NCI-H460 (cell line): ENCODE measurements around the gene CACHD1. TPM values are rescaled to one million over a fixed set of nuclear protein-coding genes. Genes with fewer than 3 reads are reported as not detected.

ENCODE experiments used
- DNase-seq: peaks from one replicate; pipeline ENCODE4 v3.0.0-alpha.2; 2016; ENCODE audit warnings: low read depth; ENCODE audit errors: extremely low read depth
- total RNA-seq: library from RNA; depleted of rRNA; stranded (reverse); fragments of >200 nt; shearing (Covaris generic); gene quantifications from 2 replicates; pipeline ENCODE4 v1.2.3, GENCODE V29; 2014

CACHD1 gene
- total RNA-seq, 1 experiment from 2014 or later: 3.2 TPM

DNA sequence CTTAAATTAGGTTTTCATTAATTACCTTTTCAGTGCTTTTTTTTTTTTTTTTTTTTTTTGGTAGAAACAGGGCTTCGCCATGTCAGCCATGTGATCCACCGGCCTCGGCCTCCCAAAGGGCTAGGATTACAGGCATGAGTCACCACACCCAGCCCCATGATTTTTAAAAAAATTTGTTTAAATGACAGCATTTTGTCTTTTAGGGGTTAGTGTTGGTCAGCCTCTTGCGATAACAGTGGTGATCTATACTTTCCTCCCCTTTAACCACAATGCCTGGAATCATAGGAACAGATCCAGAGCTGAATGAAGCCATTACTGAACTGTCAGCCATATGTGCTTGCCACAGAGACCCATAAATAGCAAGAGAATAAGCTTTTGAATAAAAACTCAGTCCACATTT lies 73.9 kb downstream of the CACHD1 start:
- no peak for DNase-seq

- no peak for DNase-seq
These were observed 75.4 kb downstream of the CACHD1 start for GRCh38 chr1:64545118-64545843.

DNA sequence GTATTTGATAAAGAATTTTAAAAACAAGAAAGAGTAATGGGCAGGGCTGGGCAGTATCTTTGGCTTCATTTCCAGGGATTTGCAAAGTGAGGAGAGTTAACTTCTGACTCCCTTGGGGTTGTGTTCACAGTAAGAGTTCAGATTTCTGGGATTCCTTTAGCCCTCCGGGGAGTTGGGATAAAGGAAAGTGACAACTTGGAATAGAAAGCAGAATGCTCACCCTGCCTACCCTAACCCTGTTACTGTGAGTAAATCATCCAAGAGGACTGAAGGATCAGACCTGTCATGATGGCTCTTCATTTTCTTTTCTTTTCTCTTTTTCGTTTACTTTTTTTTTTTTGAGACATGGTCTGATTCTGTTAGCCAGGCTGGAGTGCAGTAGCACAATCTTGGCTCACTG lies 76.1 kb downstream of the CACHD1 start:
- DNase-seq: no peak

- DNase-seq: no peak
These were observed 79.7 kb downstream of the CACHD1 start for GRCh38 chr1:64549464-64550239.

DNA sequence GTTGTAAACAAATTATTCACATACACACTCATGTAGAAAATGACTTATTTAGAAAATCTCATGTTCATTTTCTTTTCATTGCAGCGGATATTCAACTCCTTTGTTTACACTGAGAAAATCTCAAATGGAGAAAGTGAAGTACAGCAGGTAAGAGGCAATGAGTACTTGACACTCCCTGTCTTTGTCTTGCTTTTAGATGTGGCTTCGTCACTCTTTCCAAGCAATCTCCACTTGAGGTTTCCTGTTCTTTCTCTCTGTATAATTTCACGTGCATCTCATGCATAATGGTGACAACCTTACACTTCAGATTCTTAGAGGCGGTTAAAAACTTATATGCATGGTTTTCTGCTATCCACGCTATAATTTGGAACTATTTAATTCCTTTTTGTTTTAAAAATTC lies 80.6 kb downstream of the CACHD1 start:
- no peak for DNase-seq

GRCh38 chr1:64550946-64551605 lies 81.1 kb downstream of the CACHD1 start:
- DNase-seq: no peak

DNA sequence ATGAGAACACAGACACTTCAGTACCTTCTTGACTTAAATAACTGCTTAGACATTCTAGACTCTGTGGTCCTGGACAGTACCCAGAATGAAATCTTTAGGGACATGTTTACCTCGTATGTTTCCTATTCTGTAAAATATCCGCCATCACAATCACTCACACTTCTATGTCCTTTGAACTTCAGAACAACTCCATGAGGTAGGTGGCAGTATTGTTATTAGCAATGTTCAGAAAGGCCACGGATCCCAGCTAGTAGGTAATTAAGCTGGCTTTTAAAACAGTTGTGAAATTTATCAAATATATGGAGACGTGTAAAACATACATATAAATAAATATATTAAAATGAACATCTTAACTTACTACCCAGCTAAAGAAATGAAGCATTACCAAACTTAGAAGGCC lies 83.4 kb downstream of the CACHD1 start:
- DNase-seq: no peak

DNA sequence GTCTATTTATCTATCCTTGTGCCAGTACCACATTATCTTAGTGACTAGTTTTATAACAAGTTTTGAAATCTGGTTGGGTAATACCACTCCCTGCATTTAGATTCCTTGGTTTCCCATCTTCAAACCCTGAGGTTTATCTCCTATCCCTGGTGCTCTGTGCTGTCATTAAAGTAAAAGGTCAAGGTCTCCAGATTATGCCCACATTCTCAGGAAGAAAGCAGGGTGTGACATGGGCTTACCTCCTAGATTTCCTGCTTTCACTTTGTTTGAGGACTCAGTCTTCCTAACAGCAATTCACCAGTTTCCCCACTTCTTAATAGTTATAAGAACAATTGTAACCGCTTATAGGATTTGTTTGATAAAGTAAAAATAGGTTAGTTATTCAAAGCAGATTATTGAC lies 86.0 kb downstream of the CACHD1 start:
- no peak for DNase-seq

GRCh38 chr1:64561993-64562392 lies 92.1 kb downstream of the CACHD1 start:
- DNase-seq: no peak

DNA sequence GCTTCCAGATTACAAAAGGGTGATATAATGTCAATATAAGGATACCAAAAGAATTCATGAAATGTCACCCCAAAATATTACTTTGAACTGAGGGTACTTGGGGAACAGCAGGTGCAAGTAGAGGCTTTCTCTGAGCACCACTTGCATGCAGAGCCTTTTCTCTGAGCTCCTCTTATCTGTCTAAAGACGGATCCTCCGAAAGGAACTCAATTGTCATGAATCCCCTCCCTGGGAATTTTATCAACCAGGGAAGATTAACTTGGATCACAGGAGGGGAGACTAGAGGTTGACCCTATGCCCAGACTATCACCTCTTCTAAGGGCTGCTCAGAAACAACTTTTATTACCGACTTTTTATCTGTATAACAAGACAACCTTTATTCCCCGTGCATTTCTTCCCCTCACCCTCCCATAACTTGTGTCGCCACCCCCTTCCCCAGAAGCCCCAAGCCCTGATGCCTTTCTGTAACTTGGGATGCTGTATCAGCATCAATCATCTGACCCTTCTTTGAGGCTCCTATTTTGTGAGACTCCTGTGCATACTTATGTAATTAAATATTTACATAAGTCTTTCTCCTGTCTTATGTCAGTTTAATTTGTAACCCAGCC lies 94.1 kb downstream of the CACHD1 start:
- DNase-seq: no peak

DNA sequence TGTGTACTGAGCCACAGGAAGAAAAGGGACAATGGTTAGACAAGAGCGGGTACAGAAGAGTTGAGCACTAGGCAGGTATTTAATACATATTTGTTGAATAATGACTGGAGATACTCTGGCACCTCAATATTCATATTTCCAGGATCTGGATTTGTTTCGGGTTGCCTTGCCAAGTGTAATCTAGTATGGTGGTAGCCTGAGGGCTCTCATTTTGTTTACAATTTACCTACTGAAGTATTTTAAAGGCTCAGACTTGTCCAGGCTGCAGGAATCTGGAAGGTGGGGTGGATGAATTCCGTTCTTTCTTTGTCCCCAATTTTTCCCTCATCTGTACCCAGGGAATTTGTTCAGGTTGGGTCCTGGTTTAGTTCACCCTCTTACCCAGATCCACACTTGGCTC lies 95.0 kb downstream of the CACHD1 start:
- DNase-seq: no peak

DNA sequence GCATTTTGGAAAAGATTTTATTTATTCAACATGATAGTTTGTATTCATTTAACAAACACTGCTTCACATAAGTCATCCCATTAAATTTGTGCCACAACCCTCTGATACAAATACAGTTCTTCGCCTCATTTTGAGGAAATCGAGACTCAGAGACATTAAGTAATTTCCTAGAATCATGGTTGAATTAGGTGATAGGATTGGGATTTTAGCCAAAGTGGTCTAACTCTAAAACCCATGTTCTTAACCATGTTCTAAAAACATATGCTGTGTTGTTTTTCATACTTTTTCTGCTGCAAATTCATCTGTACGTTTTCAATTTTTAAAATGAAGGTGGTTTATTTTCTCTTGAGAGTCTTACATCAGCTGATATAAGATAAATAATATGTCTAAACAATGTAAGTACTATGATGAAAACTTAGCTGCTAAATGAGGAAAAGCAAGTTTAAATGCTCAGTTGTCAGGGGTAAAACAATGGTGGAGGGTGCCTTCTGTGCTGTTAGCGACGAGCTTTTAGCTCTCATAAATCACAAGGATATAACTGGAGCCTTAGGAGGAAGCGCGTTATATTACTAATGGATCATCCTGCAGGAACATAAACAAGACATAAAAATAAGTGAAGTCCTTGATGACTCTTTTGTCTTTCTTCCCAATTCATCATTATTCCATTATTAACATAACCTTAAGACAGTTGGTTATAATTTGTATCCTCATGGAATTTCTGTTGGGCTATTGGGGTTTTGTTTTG lies 97.7 kb downstream of the CACHD1 start:
- no peak for DNase-seq

DNA sequence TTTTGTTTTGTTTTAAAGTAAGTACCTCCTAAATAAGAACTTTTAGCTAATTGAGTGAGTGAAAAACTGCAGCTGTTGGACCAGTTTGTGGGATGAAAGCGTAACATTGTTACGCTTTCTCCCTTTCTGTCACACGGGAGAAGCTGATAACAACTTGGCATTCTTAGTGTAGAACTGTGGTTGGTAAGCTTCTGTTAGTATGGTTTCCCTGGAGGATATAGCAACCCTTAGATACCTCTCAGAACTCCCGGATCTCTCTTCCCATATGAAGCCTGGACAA lies 98.2 kb downstream of the CACHD1 start:
- no peak for DNase-seq

DNA sequence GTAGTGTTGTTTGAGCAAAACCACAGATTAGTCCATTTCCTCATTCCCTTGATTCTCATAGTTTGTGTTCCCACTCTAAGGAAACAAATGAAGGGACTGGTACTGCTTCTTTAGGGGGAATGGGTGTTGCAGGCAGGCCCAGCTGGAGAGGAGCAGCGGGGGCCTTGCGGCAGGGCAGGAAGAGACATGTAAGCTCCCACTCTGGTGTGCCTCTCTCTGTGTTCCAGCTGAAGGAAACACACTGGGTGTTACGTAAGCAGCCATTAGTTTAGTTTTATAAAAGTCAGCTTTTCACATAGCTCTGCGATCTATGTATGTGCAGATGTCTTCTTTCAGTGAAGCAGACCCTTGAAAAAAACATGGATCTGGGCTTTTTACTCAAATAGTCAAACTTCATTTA lies 99.5 kb downstream of the CACHD1 start:
- DNase-seq: no peak

DNA sequence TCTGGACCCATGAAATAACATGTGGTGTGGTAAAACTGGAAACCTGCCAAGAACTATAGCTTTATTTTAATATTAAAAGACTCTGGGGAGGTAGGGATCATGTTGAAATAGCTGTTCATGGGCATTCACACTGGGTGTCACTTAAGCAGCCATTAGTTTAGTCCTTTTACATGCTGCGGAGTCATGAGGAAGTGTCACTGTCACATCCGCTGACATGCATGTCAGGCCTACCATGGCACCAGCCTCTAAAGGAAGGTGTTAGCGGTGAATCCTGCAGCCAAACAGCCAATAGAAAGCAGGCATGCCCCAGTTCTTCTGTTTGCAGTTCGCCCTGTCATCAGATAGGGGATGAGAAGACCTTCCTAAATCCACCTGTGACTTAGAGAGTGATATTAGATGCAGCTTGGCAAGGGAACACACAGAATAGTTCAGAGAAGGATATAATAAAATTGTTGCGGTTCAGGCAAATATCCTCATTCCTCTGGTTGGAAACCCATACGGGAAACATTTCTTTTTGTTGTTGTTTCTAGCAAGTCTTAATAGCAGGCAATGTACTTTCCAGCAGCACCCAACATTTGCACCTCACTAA lies 100.4 kb downstream of the CACHD1 start:
- DNase-seq: no peak

GRCh38 chr1:64572222-64572900 lies 102.4 kb downstream of the CACHD1 start:
- no peak for DNase-seq

DNA sequence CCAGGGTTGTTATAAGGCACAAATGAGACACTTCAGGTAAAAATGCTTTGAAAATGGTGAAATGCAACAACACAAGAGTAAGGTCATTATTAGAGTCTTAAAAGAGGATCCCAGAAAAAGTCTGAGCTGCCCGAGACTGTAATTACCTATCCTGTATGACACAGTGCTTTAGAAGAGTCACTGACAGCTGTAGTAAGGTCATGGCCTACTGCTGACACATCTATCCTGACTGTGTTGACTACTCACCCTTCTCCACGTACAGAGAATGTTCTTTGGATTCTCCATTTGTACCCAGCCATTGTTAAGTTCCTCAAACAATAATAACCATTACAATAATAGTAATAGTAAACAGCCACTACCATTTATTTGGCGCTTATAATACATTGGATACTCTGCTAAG lies 104.4 kb downstream of the CACHD1 start:
- DNase-seq: no peak

- DNase-seq: no peak
These were observed 106.2 kb downstream of the CACHD1 start for GRCh38 chr1:64575881-64576676.
